Measurements from ENCODE around the gene NRXN3. TPM values are rescaled to one million over a fixed set of nuclear protein-coding genes. Genes with fewer than 3 reads are reported as not detected.
A peak's percentile ranks its signal among the peaks of the same experiment; 100 is the strongest.

The NRXN3 gene
- total and polyA plus RNA-seq, 2 donors (not counting 1 experiment from before 2014, with no cell fraction given), result 0.83 to 34.6 TPM

DNA sequence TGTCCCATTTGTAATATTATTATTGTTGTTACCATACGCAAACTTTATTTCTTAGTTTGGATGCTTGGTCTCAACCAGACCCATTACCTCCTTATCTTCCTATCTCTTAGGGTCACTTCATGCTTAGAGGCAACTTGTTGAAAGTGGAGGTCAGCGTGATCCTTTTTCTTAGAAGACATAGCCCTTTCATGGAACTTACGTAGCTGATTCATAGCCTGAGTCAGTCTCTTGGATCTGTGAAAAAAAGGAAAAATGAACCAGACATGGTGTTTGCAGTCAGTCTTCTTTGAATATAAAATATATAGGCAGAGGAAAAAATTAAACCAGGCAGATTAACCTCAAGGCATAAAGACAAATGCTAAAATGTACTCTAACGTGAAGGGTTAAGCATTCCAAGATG lies 1427.4 kb downstream of the NRXN3 start:
- Histone ChIP-seq H4K20me1 (ENCODE audit: control insufficient read depth, extremely low read depth, insufficient read depth, low read length) (no peaks in the 10 kb centered on the region), H3K4me3 (replicated peaks in 1 of 4; ENCODE audit: control extremely low read depth in 1 of 4, insufficient read depth in 1 of 4, low read depth in 3 of 4, low read length in 4 of 4) (no peak overlapping the region), H3K4me1 (ENCODE audit: control insufficient read depth, extremely low read depth, insufficient read depth, low read length) (peaks cover 3% of the 10 kb centered on the region), H3K79me2 (ENCODE audit: control insufficient read depth, insufficient read depth, low read length) (no peaks in the 10 kb centered on the region), H3K9ac (ENCODE audit: insufficient read depth, low read length) (no peak overlapping the region), H2AFZ (ENCODE audit: low read length) (no peak overlapping the region), H3K4me2 (ENCODE audit: extremely low read depth, insufficient read depth, low read length) (no peak overlapping the region), H3K36me3 (ENCODE audit: control insufficient read depth, insufficient read depth, low read length) (no peaks in the 10 kb centered on the region), H3K27ac (ENCODE audit: insufficient read depth, low read length) (no peak overlapping the region), H3K9me3 (ENCODE audit: control insufficient read depth, insufficient read depth, low read depth, low read length) (no peaks in the 10 kb centered on the region), H3K27me3 (ENCODE audit: control insufficient read depth, insufficient read depth, low read length) (no peaks in the 10 kb centered on the region)
- TF ChIP-seq, protein P1, sequence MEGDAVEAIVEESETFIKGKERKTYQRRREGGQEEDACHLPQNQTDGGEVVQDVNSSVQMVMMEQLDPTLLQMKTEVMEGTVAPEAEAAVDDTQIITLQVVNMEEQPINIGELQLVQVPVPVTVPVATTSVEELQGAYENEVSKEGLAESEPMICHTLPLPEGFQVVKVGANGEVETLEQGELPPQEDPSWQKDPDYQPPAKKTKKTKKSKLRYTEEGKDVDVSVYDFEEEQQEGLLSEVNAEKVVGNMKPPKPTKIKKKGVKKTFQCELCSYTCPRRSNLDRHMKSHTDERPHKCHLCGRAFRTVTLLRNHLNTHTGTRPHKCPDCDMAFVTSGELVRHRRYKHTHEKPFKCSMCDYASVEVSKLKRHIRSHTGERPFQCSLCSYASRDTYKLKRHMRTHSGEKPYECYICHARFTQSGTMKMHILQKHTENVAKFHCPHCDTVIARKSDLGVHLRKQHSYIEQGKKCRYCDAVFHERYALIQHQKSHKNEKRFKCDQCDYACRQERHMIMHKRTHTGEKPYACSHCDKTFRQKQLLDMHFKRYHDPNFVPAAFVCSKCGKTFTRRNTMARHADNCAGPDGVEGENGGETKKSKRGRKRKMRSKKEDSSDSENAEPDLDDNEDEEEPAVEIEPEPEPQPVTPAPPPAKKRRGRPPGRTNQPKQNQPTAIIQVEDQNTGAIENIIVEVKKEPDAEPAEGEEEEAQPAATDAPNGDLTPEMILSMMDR (conservative IDR thresholded peaks at IDR 0.05 in 1 of 2, IDR thresholded peaks at IDR 0.05 in 1 of 2; ENCODE audit: low read depth in 1 of 2, low read length in 2 of 2), result no peak
- TF ChIP-seq EZH2 (IDR thresholded peaks at IDR 0.05; ENCODE audit: low read length, missing control alignments), result no peak
- peak; percentile 38 to 82 for DNase-seq (ENCODE audit: low read depth in 2 of 2)

DNA sequence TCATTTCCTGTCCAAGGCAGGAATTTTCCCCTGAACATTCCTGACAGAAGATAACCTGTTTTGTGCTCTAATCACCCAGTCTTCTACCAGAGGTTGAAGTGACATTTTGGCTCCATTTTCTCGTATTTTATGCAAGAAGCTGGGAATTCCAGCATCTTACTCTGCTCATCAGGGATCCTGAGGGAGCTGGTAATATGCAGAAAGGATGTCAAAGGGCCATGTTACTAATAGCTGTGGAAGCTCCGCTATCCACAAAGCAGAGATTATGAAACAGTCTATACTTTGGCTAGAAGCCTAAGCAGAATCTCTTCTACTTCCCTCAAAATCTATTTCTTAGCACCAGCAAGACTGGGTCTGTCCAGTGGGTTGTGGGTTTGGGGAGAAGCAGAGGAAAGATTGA lies 1428.2 kb downstream of the NRXN3 start:
- Histone ChIP-seq H2AFZ (ENCODE audit: low read length) (no peak overlapping the region), H4K20me1 (ENCODE audit: control insufficient read depth, extremely low read depth, insufficient read depth, low read length) (no peaks in the 10 kb centered on the region), H3K9ac (ENCODE audit: insufficient read depth, low read length) (no peak overlapping the region), H3K4me2 (ENCODE audit: extremely low read depth, insufficient read depth, low read length) (no peak overlapping the region), H3K79me2 (ENCODE audit: control insufficient read depth, insufficient read depth, low read length) (no peaks in the 10 kb centered on the region), H3K27ac (ENCODE audit: insufficient read depth, low read length) (no peak overlapping the region), H3K9me3 (ENCODE audit: control insufficient read depth, insufficient read depth, low read depth, low read length) (no peaks in the 10 kb centered on the region), H3K4me3 (replicated peaks in 1 of 4; ENCODE audit: control extremely low read depth in 1 of 4, insufficient read depth in 1 of 4, low read depth in 3 of 4, low read length in 4 of 4) (no peak overlapping the region), H3K27me3 (ENCODE audit: control insufficient read depth, insufficient read depth, low read length) (no peaks in the 10 kb centered on the region), H3K4me1 (ENCODE audit: control insufficient read depth, extremely low read depth, insufficient read depth, low read length) (peaks cover 3% of the 10 kb centered on the region), H3K36me3 (ENCODE audit: control insufficient read depth, insufficient read depth, low read length) (no peaks in the 10 kb centered on the region)
- peak; percentile 75 to 91 for DNase-seq (ENCODE audit: low read depth in 2 of 2)
- TF ChIP-seq, protein P1 (conservative IDR thresholded peaks at IDR 0.05 in 1 of 2, IDR thresholded peaks at IDR 0.05 in 1 of 2; ENCODE audit: low read depth in 1 of 2, low read length in 2 of 2), result no peak
- no peak for TF ChIP-seq EZH2 (IDR thresholded peaks at IDR 0.05; ENCODE audit: low read length, missing control alignments)

DNA sequence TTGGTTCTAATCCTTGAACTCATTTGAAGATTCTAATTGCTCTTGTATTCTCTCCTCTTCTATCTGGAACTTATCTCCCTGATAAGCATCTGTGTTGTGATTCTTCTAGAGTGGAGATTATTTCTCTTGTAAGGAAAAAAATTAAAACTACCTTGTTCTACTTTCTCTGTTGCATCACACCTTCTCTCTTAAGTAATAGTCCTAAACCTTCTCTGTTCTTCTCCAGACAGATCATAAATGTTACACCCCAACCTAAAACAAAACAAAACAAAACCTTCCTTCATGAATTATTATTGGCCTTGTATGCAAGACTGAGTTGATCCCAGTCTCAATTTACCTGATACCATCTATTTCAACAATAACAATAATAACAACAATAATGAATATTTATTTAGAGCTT lies 1429.1 kb downstream of the NRXN3 start:
- Histone ChIP-seq H3K9ac (ENCODE audit: insufficient read depth, low read length) (no peak overlapping the region), H3K4me2 (ENCODE audit: extremely low read depth, insufficient read depth, low read length) (no peak overlapping the region), H3K79me2 (ENCODE audit: control insufficient read depth, insufficient read depth, low read length) (no peaks in the 10 kb centered on the region), H4K20me1 (ENCODE audit: control insufficient read depth, extremely low read depth, insufficient read depth, low read length) (no peaks in the 10 kb centered on the region), H3K4me1 (ENCODE audit: control insufficient read depth, extremely low read depth, insufficient read depth, low read length) (peaks cover 3% of the 10 kb centered on the region), H3K27ac (ENCODE audit: insufficient read depth, low read length) (no peak overlapping the region), H2AFZ (ENCODE audit: low read length) (no peak overlapping the region), H3K9me3 (ENCODE audit: control insufficient read depth, insufficient read depth, low read depth, low read length) (no peaks in the 10 kb centered on the region), H3K36me3 (ENCODE audit: control insufficient read depth, insufficient read depth, low read length) (no peaks in the 10 kb centered on the region), H3K4me3 (replicated peaks in 1 of 4; ENCODE audit: control extremely low read depth in 1 of 4, insufficient read depth in 1 of 4, low read depth in 3 of 4, low read length in 4 of 4) (no peak overlapping the region), H3K27me3 (ENCODE audit: control insufficient read depth, insufficient read depth, low read length) (no peaks in the 10 kb centered on the region)
- no peak for DNase-seq (ENCODE audit: low read depth in 2 of 2)
- no peak for TF ChIP-seq EZH2 (IDR thresholded peaks at IDR 0.05; ENCODE audit: low read length, missing control alignments)
- TF ChIP-seq, protein P1 (conservative IDR thresholded peaks at IDR 0.05 in 1 of 2, IDR thresholded peaks at IDR 0.05 in 1 of 2; ENCODE audit: low read depth in 1 of 2, low read length in 2 of 2), result no peak

Measured in fibroblast of lung (primary cell).